H9 (cell line): Measurements from ENCODE around the gene RIPPLY2. TPM values are rescaled to one million over a fixed set of nuclear protein-coding genes. Genes with fewer than 3 reads are reported as not detected.

Experiments used
- DNase-seq: peaks from one replicate; pipeline ENCODE4 v3.0.0-alpha.2; 2017
- H2AFZ ChIP-seq: one replicate; pipeline ENCODE4 v1.6.1; 2013; ENCODE audit warnings: mild to moderate bottlenecking, low read length, control low read depth, moderate library complexity
- H2AK5ac ChIP-seq: 2 replicates; pipeline ENCODE4 v1.6.1; 2013; ENCODE audit warnings: low read length, control low read depth, mixed read lengths; ENCODE audit not compliant: insufficient read length
- H2BK120ac ChIP-seq: one replicate; pipeline ENCODE4 v1.6.1; 2013; ENCODE audit warnings: low read depth, mild to moderate bottlenecking, low read length, control low read depth, inconsistent platforms; ENCODE audit not compliant: poor library complexity, severe bottlenecking
- H2BK12ac ChIP-seq: 2 replicates; pipeline ENCODE4 v1.6.1; 2013; ENCODE audit warnings: low read length, control low read depth, mixed read lengths, low read depth; ENCODE audit not compliant: insufficient read length
- H2BK15ac ChIP-seq: 2 replicates; pipeline ENCODE4 v1.6.1; 2013; ENCODE audit warnings: low read depth, low read length, control low read depth
- H2BK20ac ChIP-seq: one replicate; pipeline ENCODE4 v1.6.1; 2013; ENCODE audit warnings: low read depth, mild to moderate bottlenecking, low read length, control low read depth, inconsistent platforms; ENCODE audit not compliant: poor library complexity, severe bottlenecking
- H2BK5ac ChIP-seq: 2 replicates; pipeline ENCODE4 v1.6.1; 2013; ENCODE audit warnings: low read length, control low read depth, mixed read lengths; ENCODE audit not compliant: insufficient read length
- H3K14ac ChIP-seq: 2 replicates; pipeline ENCODE4 v1.6.1; 2013; ENCODE audit warnings: low read length, control low read depth; ENCODE audit not compliant: insufficient read depth
- H3K18ac ChIP-seq: 2 replicates; pipeline ENCODE4 v1.6.1; 2013; ENCODE audit warnings: low read depth, mild to moderate bottlenecking, mixed read lengths, low read length, control low read depth; ENCODE audit not compliant: insufficient read length
- H3K23ac ChIP-seq: 2 replicates; pipeline ENCODE4 v1.6.1; 2013; ENCODE audit warnings: low read length, control low read depth, mixed read lengths, low read depth; ENCODE audit not compliant: insufficient read length
- H3K23me2 ChIP-seq: 2 replicates; pipeline ENCODE4 v1.6.1; 2013; ENCODE audit warnings: low read depth, mild to moderate bottlenecking, mixed read lengths, low read length, control low read depth; ENCODE audit not compliant: insufficient read length, poor library complexity, severe bottlenecking
- H3K27ac ChIP-seq: 2 replicates; pipeline ENCODE4 v1.5.1; 2013; ENCODE audit warnings: low read length, control low read depth, mixed read lengths, low read depth; ENCODE audit not compliant: insufficient read length
- H3K27me3 ChIP-seq: 2 replicates; pipeline ENCODE4 v1.6.1; 2013; ENCODE audit warnings: low read length, control low read depth, inconsistent platforms; ENCODE audit not compliant: insufficient read depth
- H3K4ac ChIP-seq: 2 replicates; pipeline ENCODE4 v1.6.1; 2013; ENCODE audit warnings: low read depth, mild to moderate bottlenecking, control low read depth, inconsistent platforms, low read length, moderate library complexity
- H3K4me1 ChIP-seq: 2 replicates; pipeline ENCODE4 v1.6.1; 2013; ENCODE audit warnings: low read length, control low read depth, inconsistent platforms; ENCODE audit not compliant: insufficient read depth
- H3K4me2 ChIP-seq: 2 replicates; pipeline ENCODE4 v1.6.1; 2013; ENCODE audit warnings: low read length, control low read depth, mixed read lengths; ENCODE audit not compliant: insufficient read length, insufficient read depth
- H3K56ac ChIP-seq: 2 replicates; pipeline ENCODE4 v1.6.1; 2013; ENCODE audit warnings: low read depth, mild to moderate bottlenecking, mixed read lengths, low read length, control low read depth; ENCODE audit not compliant: insufficient read length
- H3K79me1 ChIP-seq: 2 replicates; pipeline ENCODE4 v1.6.1; 2013; ENCODE audit warnings: low read depth, mild to moderate bottlenecking, moderate library complexity, low read length, control low read depth, inconsistent platforms; ENCODE audit not compliant: insufficient read depth, poor library complexity, severe bottlenecking
- H3K79me2 ChIP-seq: 2 replicates; pipeline ENCODE4 v1.6.1; 2013; ENCODE audit warnings: low read length, control low read depth, inconsistent platforms; ENCODE audit not compliant: insufficient read depth
- H3K9ac ChIP-seq: 2 replicates; pipeline ENCODE4 v1.6.1; 2013; ENCODE audit warnings: low read length, control low read depth, mixed read lengths; ENCODE audit not compliant: insufficient read length; ENCODE audit errors: extremely low read depth
- H3K9me3 ChIP-seq: one replicate; pipeline ENCODE4 v1.6.1; 2013; ENCODE audit warnings: low read depth, low read length, inconsistent platforms; ENCODE audit not compliant: control insufficient read depth
- H3T11ph ChIP-seq: one replicate; pipeline ENCODE4 v1.6.1; 2013; ENCODE audit warnings: mild to moderate bottlenecking, low read length, control low read depth, inconsistent platforms
- H4K20me1 ChIP-seq: one replicate; pipeline ENCODE4 v1.6.1; 2013; ENCODE audit not compliant: control insufficient read depth, insufficient read length, insufficient read depth
- H4K5ac ChIP-seq: 2 replicates; pipeline ENCODE4 v1.6.1; 2013; ENCODE audit warnings: low read depth, mild to moderate bottlenecking, mixed read lengths, low read length, control low read depth; ENCODE audit not compliant: insufficient read length
- H4K8ac ChIP-seq: replicated peaks from 2 replicates; pipeline ENCODE4 v1.6.1; 2013; ENCODE audit warnings: low read length, control low read depth, mixed read lengths, low read depth; ENCODE audit not compliant: insufficient read length
- H4K91ac ChIP-seq: 2 replicates; pipeline ENCODE4 v1.6.1; 2013; ENCODE audit warnings: low read depth, mild to moderate bottlenecking, moderate library complexity, mixed read lengths, low read length, control low read depth; ENCODE audit not compliant: insufficient read length
- H3K27ac Mint-ChIP-seq, 3 experiments: 2 replicates in 2 of 3; 3 replicates in 1 of 3; pipeline ENCODE4 v1.8.0; 2020 to 2021; ENCODE audit warnings: mixed read lengths in 3 of 3, mild to moderate bottlenecking in 1 of 3, moderate library complexity in 1 of 3
- H3K27me3 Mint-ChIP-seq: 2 replicates; pipeline ENCODE4 v1.8.0; 2021; ENCODE audit warnings: low read depth, mild to moderate bottlenecking, moderate library complexity, mixed read lengths
- H3K36me3 Mint-ChIP-seq, 3 experiments: 2 replicates in 2 of 3; 3 replicates in 1 of 3; pipeline ENCODE4 v1.8.0; 2020 to 2021; ENCODE audit warnings: low read depth in 3 of 3, mixed read lengths in 3 of 3; ENCODE audit not compliant: insufficient read depth in 1 of 3
- H3K4me1 Mint-ChIP-seq, 2 experiments: 2 replicates each; pipeline ENCODE4 v1.8.0; 2020; ENCODE audit warnings: mixed read lengths in 2 of 2
- H3K4me3 Mint-ChIP-seq, 2 experiments: 2 replicates in 1 of 2; 3 replicates in 1 of 2; pipeline ENCODE4 v1.8.0; 2020 to 2021; ENCODE audit warnings: mild to moderate bottlenecking in 2 of 2, mixed read lengths in 2 of 2, moderate library complexity in 1 of 2
- H3K9me3 Mint-ChIP-seq, 2 experiments: 2 replicates in 1 of 2; 3 replicates in 1 of 2; pipeline ENCODE4 v1.8.0; 2020; ENCODE audit warnings: mild to moderate bottlenecking in 2 of 2, mixed read lengths in 2 of 2, moderate library complexity in 1 of 2
- CTCF ChIP-seq: fragments of 200-600 bp; sonication (generic); conservative IDR thresholded peaks from 3 replicates; pipeline ENCODE4 v1.8.0; 2021; ENCODE audit warnings: antibody characterized with exemption, mild to moderate bottlenecking
- WGBS: extraction: QIAGEN DNeasy Blood & Tissue Kit; methylation state at CpG from one replicate; pipeline ENCODE4 v1.1.7; 2013; ENCODE audit warnings: missing lambda C conversion rate, low lambda C conversion rate, mixed read lengths; ENCODE audit not compliant: insufficient read length; ENCODE audit errors: extremely low coverage; 5-methylcytosine and 5-hydroxymethylcytosine counted together
- total RNA-seq: library from RNA; stranded (reverse); gene quantifications from 2 replicates; pipeline ENCODE4 v1.2.1, GENCODE V29; 2021

RIPPLY2 gene
- total RNA-seq, 1 experiment from 2014 or later, result 0.90 TPM

- no peak overlapping the region for H3K9ac ChIP-seq
- TF ChIP-seq CTCF, result no peak
- no peaks in the 10 kb centered on the region for H3K9me3 ChIP-seq
- no peak overlapping the region for H3K4ac ChIP-seq
- no peak overlapping the region for H3K27ac Mint-ChIP-seq
- H3K23ac ChIP-seq, result no peak overlapping the region
- peaks cover 8 to 10% of the 10 kb centered on the region in 2 experiments for H3K4me1 Mint-ChIP-seq
- peaks cover 5% of the 10 kb centered on the region; the same call in 1 of the 2 replicates for H3K27me3 ChIP-seq
- no peaks in the 10 kb centered on the region; a peak in 2 of 5 replicates for H3K9me3 Mint-ChIP-seq
- H4K5ac ChIP-seq, result no peak overlapping the region
- H4K20me1 ChIP-seq, result no peaks in the 10 kb centered on the region
- DNase-seq, result no peak
- no peak overlapping the region for H3K14ac ChIP-seq
- H2BK120ac ChIP-seq, result no peak overlapping the region
- H3K18ac ChIP-seq, result no peak overlapping the region
- H2AFZ ChIP-seq, result no peak overlapping the region
- H3K27me3 Mint-ChIP-seq, result peaks cover 49% of the 10 kb centered on the region
- H4K8ac ChIP-seq, result no peak overlapping the region
- H3K23me2 ChIP-seq, result peaks cover 7% of the 10 kb centered on the region
- H2BK12ac ChIP-seq, result no peak overlapping the region
- H3K36me3 Mint-ChIP-seq, result no peaks in the 10 kb centered on the region
- no peak overlapping the region for H2BK20ac ChIP-seq
- H3K4me1 ChIP-seq, result no peaks in the 10 kb centered on the region
- H2BK15ac ChIP-seq, result no peak overlapping the region
- no peak overlapping the region for H2AK5ac ChIP-seq
- H3K27ac ChIP-seq, result no peak overlapping the region
- H3K79me2 ChIP-seq, result no peaks in the 10 kb centered on the region
- H4K91ac ChIP-seq, result no peak overlapping the region
- no peak overlapping the region for H3K4me3 Mint-ChIP-seq
- no peak overlapping the region for H2BK5ac ChIP-seq
- no CpG with 5 or more reads among the region's 3 CpGs for WGBS
- no peak overlapping the region for H3T11ph ChIP-seq
- H3K79me1 ChIP-seq, result no peaks in the 10 kb centered on the region
- H3K4me2 ChIP-seq, result no peak overlapping the region
- no peak overlapping the region for H3K56ac ChIP-seq
These were observed 3.5 kb upstream of the RIPPLY2 start for GRCh38 chr6:83849610-83850009.
